Left ventricle myocardium superior (tissue), 1 donor: ENCODE data around the gene SEMA3G. TPM values are rescaled to one million over a fixed set of nuclear protein-coding genes. Genes with fewer than 3 reads are reported as not detected.

Experiments used
- ATAC-seq: fragments of 200-7000 bp; cut with Tn5 transposase; one replicate; pipeline ENCODE4 v1.9.1; 2020; ENCODE audit warnings: mild to moderate bottlenecking, moderate library complexity
- DNase-seq: peaks from one replicate; pipeline ENCODE4 v3.0.0-alpha.2; 2020
- intact Hi-C: fragments of 100-400 bp; cut with micrococcal nuclease; formaldehyde crosslinking; loops from one replicate; pipeline ENCODE4 v1.11.0; 2022
- total RNA-seq: library from RNA; stranded (reverse); fragmentation: NEBNext Ultra II Directional; extraction: Animal tissue kit (Norgen Biotek cat#: 25700); gene quantifications from one replicate; pipeline ENCODE4 v1.2.1, GENCODE V29; 2021
- donor health status: DM: no; HTN: yes; CAD: no; lungs with severe emphysema.

SEMA3G gene
- total RNA-seq, 1 donor from 2014 or later = 9.1 TPM

GRCh38 chr3:52388348-52388821 is 56.5 kb downstream of the SEMA3G start:
- intact Hi-C loops = no loop called here
- ATAC-seq = no peak
- DNase-seq = no peak

- no peak for ATAC-seq
- intact Hi-C loops = no loop called here
- no peak for DNase-seq
Measured at GRCh38 chr3:52387481-52387880, 57.4 kb downstream of the SEMA3G start.

- intact Hi-C loops = no loop called here
Measured at GRCh38 chr3:52385157-52385556, 59.7 kb downstream of the SEMA3G start.

DNA sequence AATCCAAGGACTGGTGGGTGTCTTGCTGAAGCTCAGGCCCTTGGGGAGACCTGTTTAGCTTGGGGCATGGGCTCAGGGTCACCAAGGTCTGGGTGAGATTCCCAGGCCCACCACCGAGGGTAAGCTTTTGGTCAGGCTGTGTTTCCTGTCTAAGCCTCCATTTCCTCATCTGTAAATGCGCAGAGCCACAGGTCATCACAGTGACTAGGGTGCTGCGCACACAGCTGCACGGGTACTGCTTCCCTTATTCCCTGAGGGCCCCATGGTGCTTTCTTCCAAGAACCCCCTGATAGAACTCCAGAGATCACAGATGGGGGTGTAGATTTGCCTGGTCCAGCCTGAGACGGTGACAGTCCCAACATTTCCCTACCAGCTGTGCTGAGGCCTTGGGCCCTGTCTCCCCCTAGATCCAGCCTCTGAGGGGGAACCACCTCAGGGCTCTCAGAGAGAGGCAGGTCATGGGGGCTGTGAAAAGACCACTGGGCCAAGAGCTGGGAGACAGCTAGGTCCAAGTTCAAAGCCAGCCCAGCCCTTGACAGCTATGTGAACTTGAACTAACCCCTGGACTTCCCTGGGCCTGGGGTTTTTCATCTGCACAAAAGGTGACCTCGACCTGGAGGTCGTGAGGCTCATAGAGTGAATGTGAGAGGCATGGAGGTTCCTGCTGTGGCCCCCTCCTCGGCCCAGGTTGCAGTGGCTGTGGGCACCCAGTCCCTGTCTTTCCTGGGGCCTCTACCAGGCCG is 60.7 kb downstream of the SEMA3G start:
- intact Hi-C loops = no loop called here
- ATAC-seq (no peak), DNase-seq (no peak)

More at GRCh38 chr3:52385157-52385556, 59.7 kb downstream of the SEMA3G start:
- ATAC-seq = no peak
- DNase-seq = no peak

GRCh38 chr3:52383446-52383845 is 61.5 kb downstream of the SEMA3G start:
- ATAC-seq (no peak), DNase-seq (no peak)
- intact Hi-C loops = no loop called here

Other genes with a start within 250 kb of the SEMA3G start
- gene ALAS1, start 246.9 kb downstream of the SEMA3G start, total RNA-seq = 166 TPM
- 0.17 TPM for gene TLR9, start 219.5 kb downstream of the SEMA3G start, total RNA-seq
- gene TWF2, start 205.9 kb downstream of the SEMA3G start, total RNA-seq = 103 TPM
- 9.0 TPM for gene PPM1M, start 199.3 kb downstream of the SEMA3G start, total RNA-seq
- 67.5 TPM for gene WDR82, start 166.5 kb downstream of the SEMA3G start, total RNA-seq
- gene GLYCTK, start 157.3 kb downstream of the SEMA3G start, total RNA-seq = 4.0 TPM
- gene DNAH1, start 128.8 kb downstream of the SEMA3G start, total RNA-seq = 2.3 TPM
- gene BAP1, start 35.1 kb downstream of the SEMA3G start, total RNA-seq = 57.9 TPM
- gene PHF7, start 34.4 kb downstream of the SEMA3G start, total RNA-seq = 13.1 TPM
- gene TNNC1, start 8.9 kb upstream of the SEMA3G start, total RNA-seq = 8,945 TPM
- gene NISCH, start 10.5 kb upstream of the SEMA3G start, total RNA-seq = 48.3 TPM
- 69.7 TPM for gene STAB1, start 50.2 kb upstream of the SEMA3G start, total RNA-seq
- gene NT5DC2, start 88.8 kb upstream of the SEMA3G start, total RNA-seq = 68.3 TPM
- gene UQCC5, start 91.5 kb upstream of the SEMA3G start, total RNA-seq = 58.7 TPM
- gene PBRM1, start 240.8 kb upstream of the SEMA3G start, total RNA-seq = 55.0 TPM
- 27.8 TPM for gene GNL3, start 240.9 kb upstream of the SEMA3G start, total RNA-seq